Panc1 (cell line): Measurements from ENCODE around the gene PALD1. TPM values are rescaled to one million over a fixed set of nuclear protein-coding genes. Genes with fewer than 3 reads are reported as not detected.
A peak's percentile ranks its signal among the peaks of the same experiment; 100 is the strongest.

Experiments used
- ATAC-seq: fragments of 200-7000 bp; cut with Tn5 transposase; 2 replicates; pipeline ENCODE4 v1.9.1; 2020; ENCODE audit warnings: mild to moderate bottlenecking, moderate library complexity
- BruUV-seq: library from RNA; stranded (reverse); fragments of 400-500 nt; replicated peaks from 2 replicates; lab custom pipeline; 2021; lab: Mats Ljungman, UMichigan
- CTCF ChIA-PET: fragments of 300-600 bp; sonication (Branson Sonifier 250); formaldehyde crosslinking; loops from one replicate; lab custom pipeline; 2022; ENCODE audit warnings: antibody characterized with exemption; lab: Charles Lee
- POLR2A ChIA-PET: fragments of 300-600 bp; sonication (Branson Sonifier 250); formaldehyde crosslinking; loops from one replicate; lab custom pipeline; 2022; ENCODE audit warnings: antibody characterized with exemption; lab: Charles Lee
- DNase-seq: peaks from one replicate; pipeline ENCODE4 v3.0.0-alpha.2; 2010; ENCODE audit warnings: low read depth, low spot score
- H3K27ac ChIP-seq: 2 replicates; pipeline ENCODE4 v1.5.1; 2011; ENCODE audit warnings: mild to moderate bottlenecking, low read length, inconsistent platforms
- H3K27me3 ChIP-seq: fragments of 200-500 bp; sonication (Bioruptor generic); 2 replicates; pipeline ENCODE4 v1.6.0; 2014; ENCODE audit warnings: low read length, inconsistent platforms; ENCODE audit not compliant: control insufficient read depth, insufficient read depth
- H3K36me3 ChIP-seq: fragments of 200-500 bp; sonication (Bioruptor generic); 2 replicates; pipeline ENCODE4 v1.5.1; 2014; ENCODE audit warnings: inconsistent platforms, mild to moderate bottlenecking, low read length, moderate library complexity; ENCODE audit not compliant: control insufficient read depth, insufficient read depth
- H3K4me1 ChIP-seq: 2 replicates; pipeline ENCODE4 v1.5.1; 2011; ENCODE audit warnings: inconsistent platforms, mild to moderate bottlenecking, low read length, moderate library complexity; ENCODE audit not compliant: control insufficient read depth, insufficient read depth
- H3K4me3 ChIP-seq, 2 experiments: 2 replicates each; pipeline ENCODE4 v1.5.1; 2011 to 2012; ENCODE audit warnings: low read depth in 2 of 2, low read length in 2 of 2, mild to moderate bottlenecking in 2 of 2, inconsistent platforms in 1 of 2, moderate library complexity in 1 of 2
- H3K9me3 ChIP-seq: fragments of 200-500 bp; sonication (Bioruptor generic); 2 replicates; pipeline ENCODE4 v1.5.1; 2014; ENCODE audit warnings: low read depth, mild to moderate bottlenecking, inconsistent platforms, low read length, moderate library complexity; ENCODE audit not compliant: control insufficient read depth, insufficient read depth
- CTCF ChIP-seq: fragments of 450-650 bp; IDR thresholded peaks from 2 replicates; pipeline ENCODE4 v1.5.1; 2017; ENCODE audit warnings: mild to moderate bottlenecking
- POLR2AphosphoS5 ChIP-seq: IDR thresholded peaks from 2 replicates; pipeline ENCODE4 v1.6.1; 2012; ENCODE audit warnings: mild to moderate bottlenecking, low read depth, low read length, moderate library complexity
- REST ChIP-seq, 2 experiments: IDR thresholded peaks; 2 replicates each; pipeline ENCODE4 v1.6.1; 2011 to 2012; ENCODE audit warnings: low read depth in 2 of 2, control low read depth in 1 of 2, low read length in 1 of 2, mild to moderate bottlenecking in 1 of 2, moderate library complexity in 1 of 2; ENCODE audit not compliant: insufficient read depth in 1 of 2
- SIN3A ChIP-seq: IDR thresholded peaks from 2 replicates; pipeline ENCODE4 v1.6.1; 2012; ENCODE audit warnings: low read depth, mild to moderate bottlenecking, low read length, moderate library complexity, borderline replicate concordance; ENCODE audit not compliant: insufficient read depth
- TCF7L2 ChIP-seq: IDR thresholded peaks from 2 replicates; pipeline ENCODE4 v1.6.1; 2011; ENCODE audit warnings: mild to moderate bottlenecking, low read depth, low read length, inconsistent platforms
- in situ Hi-C: cut with HindIII; loops from 2 replicates; pipeline ENCODE4 v1.10.0; 2016; ENCODE audit warnings: low sequenced_read_pairs, low pct_unique_long_range_greater_than_20kb
- intact Hi-C: fragments of 100-400 bp; cut with micrococcal nuclease; formaldehyde crosslinking; loops from one replicate; pipeline ENCODE4 v1.10.0; 2022; ENCODE audit not compliant: unreplicated experiment
- total RNA-seq: library from RNA; stranded (reverse); gene quantifications from one replicate; pipeline ENCODE4 v1.2.1, GENCODE V29; 2021; ENCODE audit not compliant: unreplicated experiment

The PALD1 gene
- total RNA-seq, 1 experiment from 2014 or later, result 3.0 TPM

- DNase-seq, result no peak
- TF ChIP-seq POLR2AphosphoS5, result no peak
- TF ChIP-seq CTCF, result peak; percentile 49; the same call in 1 of the 2 replicates
- no peak for TF ChIP-seq REST (IDR thresholded peaks at IDR 0.05; ENCODE audit: insufficient read depth in 1 of 2, low read depth in 2 of 2, low read length in 1 of 2)
- TF ChIP-seq TCF7L2, result no peak
- no peaks in the 10 kb centered on the region for H3K36me3 ChIP-seq
- ChIA-PET CTCF (interaction anchor here (1.0 kb wide), 1 partner anchor 81 kb away, joined by 3 read pairs; no protein-coding TSS in a partner anchor), POLR2A (interaction anchor here (0.6 kb wide), 1 partner anchor 1478 kb away, joined by 3 read pairs; no protein-coding TSS in a partner anchor)
- no peaks in the 10 kb centered on the region for H3K9me3 ChIP-seq
- no peak overlapping the region for H3K4me3 ChIP-seq
- in situ Hi-C loops, result no loop called here
- no peak overlapping the region for H3K27ac ChIP-seq
- ATAC-seq, result no peak
- no peaks in the 10 kb centered on the region for H3K27me3 ChIP-seq
- no peaks in the 10 kb centered on the region for H3K4me1 ChIP-seq
- BruUV-seq, result no TSS peak
- intact Hi-C loops, result no loop called here
Observed at GRCh38 chr10:70542565-70542938, 64.0 kb downstream of the PALD1 start.

GRCh38 chr10:70543911-70544310 lies 65.3 kb downstream of the PALD1 start:
- H3K9me3 ChIP-seq, result no peaks in the 10 kb centered on the region
- DNase-seq (no peak), ATAC-seq (no peak)
- intact Hi-C loops, result no loop called here
- H3K27me3 ChIP-seq, result no peaks in the 10 kb centered on the region
- no TSS peak for BruUV-seq
- ChIA-PET CTCF (no interaction called here), POLR2A (no interaction called here)
- no peaks in the 10 kb centered on the region for H3K4me1 ChIP-seq
- H3K4me3 ChIP-seq, result no peak overlapping the region
- no peak overlapping the region for H3K27ac ChIP-seq
- H3K36me3 ChIP-seq, result no peaks in the 10 kb centered on the region
- TF ChIP-seq CTCF (no peak), POLR2AphosphoS5 (no peak), SIN3A (no peak), REST (IDR thresholded peaks at IDR 0.05; ENCODE audit: insufficient read depth in 1 of 2, low read depth in 2 of 2, low read length in 1 of 2) (no peak), TCF7L2 (no peak)
- in situ Hi-C loops, result no loop called here
